Measurements from ENCODE around the gene C11orf16.

GRCh38 chr11:8927233-8927632, 5.5 kb downstream of the C11orf16 start:
- TF ChIP-seq CTCF (conservative IDR thresholded peaks at IDR 0.05): no peak
- no peak for TF ChIP-seq ZFX (IDR thresholded peaks at IDR 0.05)

All from C4-2B (cell line).